ENCODE results near the gene TMEM158. TPM values are rescaled to one million over a fixed set of nuclear protein-coding genes. Genes with fewer than 3 reads are reported as not detected.

The TMEM158 gene
- total and polyA plus RNA-seq, 2 of the 8 experiments (the other 6 are each of a cell fraction or from before 2014, with no cell fraction given): 6.8 to 30.3 TPM

DNA sequence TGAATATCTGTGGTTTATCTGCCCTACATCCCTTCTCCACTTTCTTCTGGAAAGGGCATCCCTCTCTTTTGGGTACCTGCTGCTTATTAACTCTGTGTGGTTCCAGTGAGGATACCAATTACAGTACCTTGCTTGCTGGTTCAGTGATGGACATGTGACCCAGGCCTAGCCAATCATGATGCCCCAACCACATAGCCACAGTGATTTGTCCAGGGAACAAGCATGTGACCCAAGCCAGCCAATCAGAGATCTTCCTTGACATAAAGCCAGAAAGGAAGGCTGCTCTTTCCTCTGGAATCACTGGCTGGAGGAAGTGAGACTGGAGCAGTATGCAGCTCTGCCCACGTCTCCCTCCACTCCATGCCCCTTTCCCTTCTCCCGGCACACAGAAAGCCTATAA is 10.9 kb upstream of the TMEM158 start:
- Histone ChIP-seq H3K56ac (replicated peaks; ENCODE audit: insufficient read length, low read depth, low read length) (no peak overlapping the region), H4K5ac (ENCODE audit: insufficient read length, low read depth, low read length) (no peak overlapping the region), H2BK120ac (replicated peaks; ENCODE audit: low read depth, low read length) (no peak overlapping the region), H4K20me1 (replicated peaks in 1 of 2; ENCODE audit: control insufficient read depth in 1 of 2, insufficient read depth in 2 of 2, low read length in 2 of 2) (no peaks in the 10 kb centered on the region), H4K91ac (replicated peaks; ENCODE audit: insufficient read length, low read length) (no peak overlapping the region), H3K4ac (replicated peaks; ENCODE audit: insufficient read length, low read depth, low read length) (no peak overlapping the region), H4K8ac (ENCODE audit: extremely low read depth, insufficient read depth, low read length) (no peak overlapping the region), H3K23ac (ENCODE audit: insufficient read length) (no peak overlapping the region), H3K4me1 (replicated peaks in 1 of 4; ENCODE audit: control insufficient read depth in 3 of 4, insufficient read depth in 4 of 4, low read length in 3 of 4) (peaks cover 0 to 7% (median 1%) of the 10 kb centered on the region in 4 experiments; a peak in 3 of 7 replicates), H3K27me3 (replicated peaks in 1 of 4; ENCODE audit: control insufficient read depth in 3 of 4, extremely low read depth in 1 of 4, insufficient read depth in 3 of 4, low read length in 3 of 4) (no peaks in the 10 kb centered on the region), H2BK20ac (ENCODE audit: low read length) (no peak overlapping the region), H3K23me2 (ENCODE audit: low read depth, low read length) (no peaks in the 10 kb centered on the region), H3K79me2 (ENCODE audit: control insufficient read depth in 1 of 2, insufficient read depth in 2 of 2, low read length in 2 of 2) (no peaks in the 10 kb centered on the region), H2BK5ac (ENCODE audit: low read depth, low read length) (no peak overlapping the region), H2AK5ac (ENCODE audit: low read depth, low read length) (no peak overlapping the region), H2BK15ac (ENCODE audit: low read length) (no peak overlapping the region), H3K9ac (replicated peaks in 1 of 4; ENCODE audit: extremely low read depth in 1 of 4, low read depth in 3 of 4, low read length in 3 of 4) (no peak overlapping the region), H3K79me1 (ENCODE audit: low read depth, low read length) (no peaks in the 10 kb centered on the region), H3K36me3 (ENCODE audit: control insufficient read depth in 2 of 4, insufficient read depth in 4 of 4, low read length in 3 of 4) (no peaks in the 10 kb centered on the region), H3K4me3 (ENCODE audit: extremely low read depth in 1 of 4, insufficient read depth in 2 of 4, low read depth in 3 of 4, low read length in 4 of 4) (no peak overlapping the region), H3K27ac (ENCODE audit: low read depth, low read length) (no peak overlapping the region), H3K4me2 (ENCODE audit: insufficient read depth in 1 of 2, low read depth in 2 of 2, low read length in 2 of 2) (no peak overlapping the region), H3K14ac (ENCODE audit: insufficient read length) (no peak overlapping the region), H3K18ac (ENCODE audit: extremely low read depth, low read length) (no peak overlapping the region), H2BK12ac (ENCODE audit: low read depth, low read length) (no peak overlapping the region), H3K9me3 (ENCODE audit: insufficient read depth in 2 of 2, low read depth in 1 of 2, low read length in 1 of 2) (no peaks in the 10 kb centered on the region; a peak in 1 of 4 replicates), H2AFZ (ENCODE audit: low read length) (no peak overlapping the region)
- DNase-seq (ENCODE audit: low read depth in 1 of 2, low spot score in 2 of 2) (no peak), FAIRE-seq (no peak)
- ChIA-PET POLR2A (ENCODE audit: partially characterized antibody) (no interaction called here), CTCF (ENCODE audit: partially characterized antibody) (no interaction called here)
- 94% methylated on average over 2 of the region's 2 CpGs; no CpG with 5 or more reads in 1 of the 2 experiments for WGBS, 2 experiments (ENCODE audit: extremely low coverage in 1 of 2, insufficient coverage in 1 of 2, insufficient read length in 1 of 2, insufficient replicate concordance in 2 of 2, low coverage in 1 of 2, low lambda C conversion rate in 2 of 2, missing lambda C conversion rate in 1 of 2)
- TF ChIP-seq USF2 (IDR thresholded peaks at IDR 0.05; ENCODE audit: low read length): peak; percentile 25; the same call in 1 of the 2 replicates

Data from H1 (cell line).